ENCODE results near the gene BICDL2. TPM values are rescaled to one million over a fixed set of nuclear protein-coding genes. Genes with fewer than 3 reads are reported as not detected.
A peak's percentile ranks its signal among the peaks of the same experiment; 100 is the strongest.

BICDL2 gene
- total and polyA plus RNA-seq, 9 of the 15 experiments (the other 6 are each of a cell fraction or from before 2014, with no cell fraction given), result 0.09 to 0.28 (median 0.09) TPM; not detected in 6

DNA sequence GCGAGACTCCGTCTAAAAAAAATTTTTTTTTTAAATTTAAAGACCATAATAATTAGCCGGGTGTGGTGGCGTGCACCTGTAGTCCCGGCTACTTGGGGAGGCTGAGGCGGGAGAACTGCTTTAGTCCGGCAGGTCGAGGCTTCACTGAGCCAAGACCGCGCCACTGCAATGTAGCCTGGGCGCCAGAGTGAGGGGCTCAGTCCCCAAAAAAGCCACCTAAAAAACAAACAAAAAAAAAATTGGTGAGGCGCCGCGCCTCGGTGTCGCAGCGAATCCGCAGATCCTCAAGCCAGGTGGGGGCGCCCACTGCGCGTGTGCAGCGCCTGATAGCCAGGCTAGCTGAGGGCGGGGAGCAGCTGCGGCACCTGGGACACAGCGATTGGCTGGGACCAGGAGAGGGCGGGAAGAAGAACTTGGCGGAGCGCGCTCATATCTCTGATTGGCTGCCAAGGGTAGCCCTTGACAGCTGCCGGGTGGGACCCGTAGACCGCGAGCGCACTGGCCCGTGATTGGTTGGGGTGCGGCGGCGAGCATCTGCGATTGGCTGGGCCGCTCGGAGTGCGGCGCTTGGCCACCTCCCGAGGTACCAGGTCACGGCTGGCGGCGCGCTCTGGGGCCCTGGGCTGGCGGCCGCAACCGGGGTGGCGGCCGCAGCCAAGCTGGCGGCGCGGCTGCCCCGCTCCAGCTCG, 33.0 kb downstream of the BICDL2 start (continued):
- TF ChIP-seq JUN (IDR thresholded peaks at IDR 0.05; ENCODE audit: borderline replicate concordance, low read depth, low read length), result no peak
- no peak for TF ChIP-seq JUN (CRISPR knock-in tag; IDR thresholded peaks at IDR 0.05; ENCODE audit: borderline replicate concordance)
- TF ChIP-seq ZC3H4 (CRISPR knock-in tag; IDR thresholded peaks at IDR 0.05; ENCODE audit: borderline replicate concordance), result no peak
- TF ChIP-seq SAFB2 (IDR thresholded peaks at IDR 0.05; ENCODE audit: borderline replicate concordance, low read depth, low read length, severe bottlenecking), result no peak
- no peak for TF ChIP-seq HOXB6 (CRISPR knock-in tag; IDR thresholded peaks at IDR 0.05; ENCODE audit: borderline replicate concordance)
- TF ChIP-seq GTF2E2 (tag; IDR thresholded peaks at IDR 0.05), result no peak
- TF ChIP-seq CEBPG (CRISPR knock-in tag; IDR thresholded peaks at IDR 0.05), result no peak
- TF ChIP-seq CEBPG (tag; conservative IDR thresholded peaks at IDR 0.05 in 1 of 2, IDR thresholded peaks at IDR 0.05 in 1 of 2), result no peak
- TF ChIP-seq, protein P1, sequence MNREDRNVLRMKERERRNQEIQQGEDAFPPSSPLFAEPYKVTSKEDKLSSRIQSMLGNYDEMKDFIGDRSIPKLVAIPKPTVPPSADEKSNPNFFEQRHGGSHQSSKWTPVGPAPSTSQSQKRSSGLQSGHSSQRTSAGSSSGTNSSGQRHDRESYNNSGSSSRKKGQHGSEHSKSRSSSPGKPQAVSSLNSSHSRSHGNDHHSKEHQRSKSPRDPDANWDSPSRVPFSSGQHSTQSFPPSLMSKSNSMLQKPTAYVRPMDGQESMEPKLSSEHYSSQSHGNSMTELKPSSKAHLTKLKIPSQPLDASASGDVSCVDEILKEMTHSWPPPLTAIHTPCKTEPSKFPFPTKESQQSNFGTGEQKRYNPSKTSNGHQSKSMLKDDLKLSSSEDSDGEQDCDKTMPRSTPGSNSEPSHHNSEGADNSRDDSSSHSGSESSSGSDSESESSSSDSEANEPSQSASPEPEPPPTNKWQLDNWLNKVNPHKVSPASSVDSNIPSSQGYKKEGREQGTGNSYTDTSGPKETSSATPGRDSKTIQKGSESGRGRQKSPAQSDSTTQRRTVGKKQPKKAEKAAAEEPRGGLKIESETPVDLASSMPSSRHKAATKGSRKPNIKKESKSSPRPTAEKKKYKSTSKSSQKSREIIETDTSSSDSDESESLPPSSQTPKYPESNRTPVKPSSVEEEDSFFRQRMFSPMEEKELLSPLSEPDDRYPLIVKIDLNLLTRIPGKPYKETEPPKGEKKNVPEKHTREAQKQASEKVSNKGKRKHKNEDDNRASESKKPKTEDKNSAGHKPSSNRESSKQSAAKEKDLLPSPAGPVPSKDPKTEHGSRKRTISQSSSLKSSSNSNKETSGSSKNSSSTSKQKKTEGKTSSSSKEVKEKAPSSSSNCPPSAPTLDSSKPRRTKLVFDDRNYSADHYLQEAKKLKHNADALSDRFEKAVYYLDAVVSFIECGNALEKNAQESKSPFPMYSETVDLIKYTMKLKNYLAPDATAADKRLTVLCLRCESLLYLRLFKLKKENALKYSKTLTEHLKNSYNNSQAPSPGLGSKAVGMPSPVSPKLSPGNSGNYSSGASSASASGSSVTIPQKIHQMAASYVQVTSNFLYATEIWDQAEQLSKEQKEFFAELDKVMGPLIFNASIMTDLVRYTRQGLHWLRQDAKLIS (CRISPR knock-in tag; IDR thresholded peaks at IDR 0.05), result no peak
- no peak for TF ChIP-seq ETV1 (tag; conservative IDR thresholded peaks at IDR 0.05; ENCODE audit: low read depth)
- TF ChIP-seq, protein P2, sequence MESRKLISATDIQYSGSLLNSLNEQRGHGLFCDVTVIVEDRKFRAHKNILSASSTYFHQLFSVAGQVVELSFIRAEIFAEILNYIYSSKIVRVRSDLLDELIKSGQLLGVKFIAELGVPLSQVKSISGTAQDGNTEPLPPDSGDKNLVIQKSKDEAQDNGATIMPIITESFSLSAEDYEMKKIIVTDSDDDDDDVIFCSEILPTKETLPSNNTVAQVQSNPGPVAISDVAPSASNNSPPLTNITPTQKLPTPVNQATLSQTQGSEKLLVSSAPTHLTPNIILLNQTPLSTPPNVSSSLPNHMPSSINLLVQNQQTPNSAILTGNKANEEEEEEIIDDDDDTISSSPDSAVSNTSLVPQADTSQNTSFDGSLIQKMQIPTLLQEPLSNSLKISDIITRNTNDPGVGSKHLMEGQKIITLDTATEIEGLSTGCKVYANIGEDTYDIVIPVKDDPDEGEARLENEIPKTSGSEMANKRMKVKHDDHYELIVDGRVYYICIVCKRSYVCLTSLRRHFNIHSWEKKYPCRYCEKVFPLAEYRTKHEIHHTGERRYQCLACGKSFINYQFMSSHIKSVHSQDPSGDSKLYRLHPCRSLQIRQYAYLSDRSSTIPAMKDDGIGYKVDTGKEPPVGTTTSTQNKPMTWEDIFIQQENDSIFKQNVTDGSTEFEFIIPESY (CRISPR knock-in tag; IDR thresholded peaks at IDR 0.05), result no peak
- TF ChIP-seq, protein P3, sequence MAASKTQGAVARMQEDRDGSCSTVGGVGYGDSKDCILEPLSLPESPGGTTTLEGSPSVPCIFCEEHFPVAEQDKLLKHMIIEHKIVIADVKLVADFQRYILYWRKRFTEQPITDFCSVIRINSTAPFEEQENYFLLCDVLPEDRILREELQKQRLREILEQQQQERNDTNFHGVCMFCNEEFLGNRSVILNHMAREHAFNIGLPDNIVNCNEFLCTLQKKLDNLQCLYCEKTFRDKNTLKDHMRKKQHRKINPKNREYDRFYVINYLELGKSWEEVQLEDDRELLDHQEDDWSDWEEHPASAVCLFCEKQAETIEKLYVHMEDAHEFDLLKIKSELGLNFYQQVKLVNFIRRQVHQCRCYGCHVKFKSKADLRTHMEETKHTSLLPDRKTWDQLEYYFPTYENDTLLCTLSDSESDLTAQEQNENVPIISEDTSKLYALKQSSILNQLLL (CRISPR knock-in tag; IDR thresholded peaks at IDR 0.05; ENCODE audit: borderline replicate concordance), result no peak
- TF ChIP-seq, protein P4, sequence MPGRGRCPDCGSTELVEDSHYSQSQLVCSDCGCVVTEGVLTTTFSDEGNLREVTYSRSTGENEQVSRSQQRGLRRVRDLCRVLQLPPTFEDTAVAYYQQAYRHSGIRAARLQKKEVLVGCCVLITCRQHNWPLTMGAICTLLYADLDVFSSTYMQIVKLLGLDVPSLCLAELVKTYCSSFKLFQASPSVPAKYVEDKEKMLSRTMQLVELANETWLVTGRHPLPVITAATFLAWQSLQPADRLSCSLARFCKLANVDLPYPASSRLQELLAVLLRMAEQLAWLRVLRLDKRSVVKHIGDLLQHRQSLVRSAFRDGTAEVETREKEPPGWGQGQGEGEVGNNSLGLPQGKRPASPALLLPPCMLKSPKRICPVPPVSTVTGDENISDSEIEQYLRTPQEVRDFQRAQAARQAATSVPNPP (IDR thresholded peaks at IDR 0.05; ENCODE audit: borderline replicate concordance, insufficient read depth, insufficient read length), result no peak
- no peak for TF ChIP-seq SPI1 (IDR thresholded peaks at IDR 0.05; ENCODE audit: borderline replicate concordance, low read depth, low read length)
- peak; percentile 27; the same call in 1 of the 2 replicates for TF ChIP-seq FOXM1 (IDR thresholded peaks at IDR 0.05; ENCODE audit: low read depth)
- no peak for TF ChIP-seq FOXM1 (CRISPR knock-in tag; IDR thresholded peaks at IDR 0.05; ENCODE audit: low read depth)
- TF ChIP-seq FOS (IDR thresholded peaks at IDR 0.05; ENCODE audit: extremely low read depth, insufficient read length), result peak; percentile 99
- no peak for TF ChIP-seq SLC30A9 (CRISPR knock-in tag; IDR thresholded peaks at IDR 0.05)
- TF ChIP-seq RNF2 (IDR thresholded peaks at IDR 0.05), result no peak
- no peak for TF ChIP-seq ERF (CRISPR knock-in tag; IDR thresholded peaks at IDR 0.05)
- TF ChIP-seq FUS (optimal IDR thresholded peaks at IDR 0.05; ENCODE audit: low read depth, low read length), result no peak

Data from K562 (cell line).